ENCODE results near the gene GRK6.

GRK6 gene

DNA sequence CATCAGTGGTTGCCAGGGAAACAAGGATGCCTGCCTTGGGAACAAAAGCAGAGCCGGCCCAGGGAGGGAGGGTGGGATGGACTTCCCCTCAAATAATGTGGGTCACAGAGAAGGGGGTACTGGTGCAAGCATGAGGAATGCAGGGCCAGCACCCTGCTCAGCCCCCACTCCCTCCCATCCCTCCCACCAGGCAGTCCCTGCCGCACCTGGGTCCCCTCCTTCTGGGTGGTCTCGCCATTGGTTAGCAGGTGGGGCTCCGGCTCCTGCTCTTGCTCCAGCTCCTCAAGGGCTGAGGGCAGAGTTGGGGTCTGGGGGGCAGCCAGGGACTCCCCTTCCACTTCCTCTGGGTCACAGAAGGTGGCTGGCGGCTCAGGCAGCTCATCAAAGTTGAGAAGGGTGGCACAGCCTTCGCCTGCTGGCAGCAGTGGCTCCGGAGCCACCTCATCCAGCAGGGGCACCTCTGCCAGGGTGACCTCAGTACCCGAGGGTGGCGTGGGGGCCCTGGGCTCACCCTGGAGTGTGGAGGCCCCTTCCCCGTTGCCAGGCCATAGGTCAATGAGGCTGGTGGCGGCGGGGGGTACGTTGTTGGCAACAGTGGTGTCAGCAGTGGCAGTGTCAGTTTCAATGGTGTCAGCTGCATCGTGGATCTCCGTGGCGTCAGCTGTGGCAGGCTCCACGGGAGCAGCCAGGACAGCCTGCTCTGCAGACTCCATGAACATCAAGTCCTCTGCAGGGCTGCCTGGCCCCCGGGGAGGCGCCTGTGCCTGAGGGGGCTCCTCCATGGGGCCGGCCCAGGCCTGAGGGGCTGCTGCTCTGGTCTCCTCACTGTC lies 31.6 kb downstream of the GRK6 start:
- TF ChIP-seq, protein P1, sequence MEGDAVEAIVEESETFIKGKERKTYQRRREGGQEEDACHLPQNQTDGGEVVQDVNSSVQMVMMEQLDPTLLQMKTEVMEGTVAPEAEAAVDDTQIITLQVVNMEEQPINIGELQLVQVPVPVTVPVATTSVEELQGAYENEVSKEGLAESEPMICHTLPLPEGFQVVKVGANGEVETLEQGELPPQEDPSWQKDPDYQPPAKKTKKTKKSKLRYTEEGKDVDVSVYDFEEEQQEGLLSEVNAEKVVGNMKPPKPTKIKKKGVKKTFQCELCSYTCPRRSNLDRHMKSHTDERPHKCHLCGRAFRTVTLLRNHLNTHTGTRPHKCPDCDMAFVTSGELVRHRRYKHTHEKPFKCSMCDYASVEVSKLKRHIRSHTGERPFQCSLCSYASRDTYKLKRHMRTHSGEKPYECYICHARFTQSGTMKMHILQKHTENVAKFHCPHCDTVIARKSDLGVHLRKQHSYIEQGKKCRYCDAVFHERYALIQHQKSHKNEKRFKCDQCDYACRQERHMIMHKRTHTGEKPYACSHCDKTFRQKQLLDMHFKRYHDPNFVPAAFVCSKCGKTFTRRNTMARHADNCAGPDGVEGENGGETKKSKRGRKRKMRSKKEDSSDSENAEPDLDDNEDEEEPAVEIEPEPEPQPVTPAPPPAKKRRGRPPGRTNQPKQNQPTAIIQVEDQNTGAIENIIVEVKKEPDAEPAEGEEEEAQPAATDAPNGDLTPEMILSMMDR (IDR thresholded peaks at IDR 0.05; ENCODE audit: low read depth, low read length), result no peak
- H3K9me3 ChIP-seq, result no peaks in the 10 kb centered on the region
- no peaks in the 10 kb centered on the region for H3K27me3 ChIP-seq

DNA sequence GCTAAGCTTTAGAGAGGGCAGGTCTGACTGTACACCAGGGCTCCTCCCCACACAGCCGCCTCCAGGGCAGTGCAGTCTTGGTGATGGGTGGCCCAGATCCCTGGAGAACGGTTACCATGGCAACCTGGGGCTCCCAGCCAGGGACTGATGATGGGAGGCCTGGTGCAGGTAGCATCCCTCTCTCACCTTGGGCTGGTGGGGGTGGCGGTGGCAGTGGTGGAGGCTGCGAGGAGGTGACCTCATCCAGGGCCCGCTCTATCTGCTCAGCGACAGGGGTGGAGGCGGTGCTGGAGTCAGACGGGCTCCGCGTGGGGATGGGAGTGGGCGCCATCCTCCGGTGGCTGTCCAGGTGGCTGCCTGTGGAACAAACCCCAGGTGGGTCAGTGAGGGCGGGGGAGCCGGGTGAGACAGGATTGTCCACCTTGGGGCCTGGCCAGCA lies 32.5 kb downstream of the GRK6 start:
- H3K9me3 ChIP-seq, result no peaks in the 10 kb centered on the region
- H3K4me1 ChIP-seq, result peaks cover 23% of the 10 kb centered on the region
- no peaks in the 10 kb centered on the region for H3K27me3 ChIP-seq
- DNase-seq, result peak; percentile 78
- H3K36me3 ChIP-seq, result peaks cover 47% of the 10 kb centered on the region
- TF ChIP-seq, protein P1 (IDR thresholded peaks at IDR 0.05; ENCODE audit: low read depth, low read length), result no peak
- no peak overlapping the region for H3K4me3 ChIP-seq (ENCODE audit: low read depth, low read length)

More for the DNA sequence above, 31.6 kb downstream of the GRK6 start:
- Histone ChIP-seq H3K4me1 (peaks cover 30% of the 10 kb centered on the region), H3K36me3 (peaks cover 41% of the 10 kb centered on the region), H3K4me3 (ENCODE audit: low read depth, low read length) (no peak overlapping the region)
- no peak for DNase-seq

DNA sequence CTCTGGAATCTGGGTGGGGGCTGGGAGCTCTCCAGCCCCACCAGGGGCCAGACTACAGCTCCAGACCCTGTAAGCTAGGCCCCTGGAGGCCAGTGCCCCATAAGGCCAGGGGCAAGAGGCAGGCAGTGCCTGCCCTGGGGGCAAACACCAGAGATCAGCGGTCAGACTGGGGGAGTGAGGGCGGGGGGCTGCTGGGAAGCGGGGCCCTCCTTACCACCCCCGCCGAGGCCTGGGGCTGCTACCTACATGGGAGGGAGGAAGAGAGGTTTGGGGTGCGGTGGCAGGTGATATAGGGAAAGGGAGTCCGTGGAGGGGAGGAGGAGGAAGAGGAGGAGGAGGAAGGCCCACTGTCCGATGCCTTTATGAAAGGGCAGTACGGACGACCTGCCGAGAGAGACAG lies 32.9 kb downstream of the GRK6 start:
- Histone ChIP-seq H3K4me3 (ENCODE audit: low read depth, low read length) (no peak overlapping the region), H3K27me3 (no peaks in the 10 kb centered on the region), H3K4me1 (peaks cover 23% of the 10 kb centered on the region), H3K36me3 (peaks cover 47% of the 10 kb centered on the region), H3K9me3 (no peaks in the 10 kb centered on the region)
- no peak for DNase-seq
- TF ChIP-seq, protein P1 (IDR thresholded peaks at IDR 0.05; ENCODE audit: low read depth, low read length), result no peak

DNA sequence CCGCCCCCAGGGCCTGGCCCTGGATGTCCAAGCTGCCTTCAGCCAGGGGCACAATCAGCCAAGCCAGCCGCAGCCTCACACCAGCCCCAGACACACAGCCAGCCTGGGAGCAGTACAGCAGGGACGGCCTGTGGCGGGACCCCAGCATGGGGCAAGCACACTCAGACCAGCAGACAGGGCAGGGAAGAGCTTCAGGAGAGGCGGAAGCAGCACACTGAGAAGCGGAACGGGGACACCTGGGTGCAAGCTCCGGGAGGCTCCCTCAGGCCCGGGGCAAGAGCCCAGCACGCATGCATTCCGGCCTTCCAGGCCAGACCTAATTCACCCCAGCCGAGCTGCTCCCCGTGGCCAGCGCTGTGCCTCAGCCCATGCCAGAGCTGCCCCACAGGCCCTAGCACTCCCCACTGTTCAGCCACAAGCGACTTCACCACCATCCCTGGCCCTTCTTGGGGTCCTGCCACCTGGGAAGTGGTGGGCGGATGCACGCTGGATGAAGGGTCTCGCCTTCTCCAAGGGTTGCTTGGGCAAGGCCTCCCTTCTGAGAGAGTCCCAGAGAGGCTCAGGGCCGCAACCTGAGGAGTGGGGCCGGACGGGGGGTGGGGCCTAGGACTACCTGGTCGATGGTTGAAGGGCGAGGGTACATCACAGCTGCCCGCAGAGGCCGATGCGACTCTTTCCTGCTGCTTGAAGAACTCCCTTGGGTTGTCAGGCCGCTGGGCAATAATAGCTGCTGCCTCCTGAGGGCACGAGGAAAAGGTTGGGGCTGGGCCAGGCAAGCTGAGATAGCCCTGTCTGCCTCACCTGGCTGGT lies 33.5 kb downstream of the GRK6 start:
- H3K9me3 ChIP-seq, result no peaks in the 10 kb centered on the region
- TF ChIP-seq, protein P1 (IDR thresholded peaks at IDR 0.05; ENCODE audit: low read depth, low read length), result no peak
- no peaks in the 10 kb centered on the region for H3K27me3 ChIP-seq
- no peak for DNase-seq
- no peak overlapping the region for H3K4me3 ChIP-seq (ENCODE audit: low read depth, low read length)
- H3K4me1 ChIP-seq, result peaks cover 23% of the 10 kb centered on the region
- H3K36me3 ChIP-seq, result peaks cover 52% of the 10 kb centered on the region

DNA sequence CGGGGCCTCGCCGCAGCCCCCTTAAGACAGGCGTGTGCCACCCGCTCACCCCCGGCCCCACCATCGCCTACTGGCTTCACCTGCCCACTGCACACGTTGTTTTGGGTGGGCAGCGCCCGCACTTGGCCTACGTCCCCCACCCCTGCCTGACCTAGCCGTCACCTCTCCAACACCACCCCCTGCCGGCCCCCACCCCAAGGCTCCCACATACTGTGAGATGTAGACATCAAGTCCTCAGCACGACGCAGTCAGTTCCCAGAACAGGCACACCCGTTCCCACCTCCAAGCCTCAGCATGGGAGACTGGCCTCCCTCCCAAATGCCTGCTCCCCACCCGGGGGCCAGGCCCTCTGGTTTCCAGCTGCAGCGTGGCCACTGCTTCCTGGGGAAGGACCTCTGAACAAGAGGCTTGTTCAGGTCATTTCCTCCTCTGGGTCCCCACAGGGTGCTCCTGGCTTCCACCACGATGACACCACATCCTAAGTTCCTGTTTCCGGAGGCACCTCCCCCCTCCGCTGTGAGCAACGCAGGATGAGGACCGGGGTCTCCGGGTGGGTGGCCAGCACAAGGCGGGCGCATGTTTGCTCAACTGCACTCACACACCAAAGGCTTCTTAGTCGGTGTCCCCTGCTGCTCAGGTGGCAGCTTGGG lies 35.7 kb downstream of the GRK6 start:
- TF ChIP-seq, protein P1 (IDR thresholded peaks at IDR 0.05; ENCODE audit: low read depth, low read length), result no peak
- Histone ChIP-seq H3K4me3 (ENCODE audit: low read depth, low read length) (no peak overlapping the region), H3K36me3 (peaks cover 68% of the 10 kb centered on the region), H3K9me3 (no peaks in the 10 kb centered on the region), H3K27me3 (no peaks in the 10 kb centered on the region), H3K4me1 (peaks cover 17% of the 10 kb centered on the region)
- no peak for DNase-seq
